Esophagus muscularis mucosa (tissue), 4 donors: Measurements from ENCODE around the gene KLF15.

ENCODE experiments used
- EP300 ChIP-seq: sonication (generic); formaldehyde crosslinking; IDR thresholded peaks from one replicate; pipeline ENCODE4 v1.6.1; 2017; ENCODE audit warnings: antibody characterized with exemption
- POLR2A ChIP-seq: fragments of 450-650 bp; IDR thresholded peaks from one replicate; pipeline ENCODE4 v1.6.1; 2017; ENCODE audit warnings: antibody characterized with exemption, moderate library complexity, mild to moderate bottlenecking, low read depth
- TF ChIP-seq, protein P1 (sequence below), 3 experiments: fragments of 200-600 bp in 2 of 3; fragments of 450-650 bp in 1 of 3; sonication (generic) in 2 of 3; IDR thresholded peaks; one replicate each; pipeline ENCODE4 v1.5.1; 2017 to 2019; ENCODE audit warnings: antibody characterized with exemption in 3 of 3, mild to moderate bottlenecking in 2 of 3, moderate library complexity in 1 of 3

DNA sequence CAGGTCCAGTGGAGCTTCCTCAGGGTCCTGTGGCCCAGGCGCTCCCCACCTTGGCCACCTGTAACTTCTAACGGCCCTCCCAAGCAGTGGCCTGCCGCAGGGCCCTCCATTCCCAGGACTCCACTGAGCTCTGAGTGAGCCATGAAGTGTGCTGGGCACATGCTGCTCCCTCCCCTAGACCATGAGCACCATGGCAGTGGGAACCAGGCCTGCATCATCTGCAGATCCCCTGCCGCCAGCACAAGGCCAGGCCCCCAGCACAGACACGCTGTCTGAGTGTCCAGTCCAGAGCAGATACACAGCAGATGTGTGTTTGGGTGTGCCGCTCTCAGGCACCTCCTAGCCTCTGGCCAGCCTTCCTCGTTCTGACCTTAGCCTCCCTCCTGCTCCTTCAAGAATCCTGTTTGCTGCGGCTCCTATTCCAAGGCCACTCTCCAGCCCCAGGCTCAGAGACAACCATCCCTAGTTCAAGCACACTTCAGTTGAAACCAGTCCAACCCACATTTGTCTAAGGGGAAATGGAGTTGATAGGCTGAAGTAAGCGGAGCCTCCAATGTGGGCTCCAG, 7.0 kb upstream of the KLF15 start:
- TF ChIP-seq, protein P1, sequence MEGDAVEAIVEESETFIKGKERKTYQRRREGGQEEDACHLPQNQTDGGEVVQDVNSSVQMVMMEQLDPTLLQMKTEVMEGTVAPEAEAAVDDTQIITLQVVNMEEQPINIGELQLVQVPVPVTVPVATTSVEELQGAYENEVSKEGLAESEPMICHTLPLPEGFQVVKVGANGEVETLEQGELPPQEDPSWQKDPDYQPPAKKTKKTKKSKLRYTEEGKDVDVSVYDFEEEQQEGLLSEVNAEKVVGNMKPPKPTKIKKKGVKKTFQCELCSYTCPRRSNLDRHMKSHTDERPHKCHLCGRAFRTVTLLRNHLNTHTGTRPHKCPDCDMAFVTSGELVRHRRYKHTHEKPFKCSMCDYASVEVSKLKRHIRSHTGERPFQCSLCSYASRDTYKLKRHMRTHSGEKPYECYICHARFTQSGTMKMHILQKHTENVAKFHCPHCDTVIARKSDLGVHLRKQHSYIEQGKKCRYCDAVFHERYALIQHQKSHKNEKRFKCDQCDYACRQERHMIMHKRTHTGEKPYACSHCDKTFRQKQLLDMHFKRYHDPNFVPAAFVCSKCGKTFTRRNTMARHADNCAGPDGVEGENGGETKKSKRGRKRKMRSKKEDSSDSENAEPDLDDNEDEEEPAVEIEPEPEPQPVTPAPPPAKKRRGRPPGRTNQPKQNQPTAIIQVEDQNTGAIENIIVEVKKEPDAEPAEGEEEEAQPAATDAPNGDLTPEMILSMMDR (IDR thresholded peaks at IDR 0.05), result no peak
- no peak for TF ChIP-seq EP300
- no peak for TF ChIP-seq POLR2A
